Measurements from ENCODE around the gene FAM3D.

FAM3D gene

GRCh38 chr3:58657571-58658141, 8.9 kb downstream of the FAM3D start:
- in situ Hi-C loops (cut with MboI; ENCODE audit: low sequenced_read_pairs) = no loop called here

- in situ Hi-C loops (cut with MboI; ENCODE audit: low sequenced_read_pairs) = no loop called here
Measured at GRCh38 chr3:58657036-58657520, 9.5 kb downstream of the FAM3D start.

DNA sequence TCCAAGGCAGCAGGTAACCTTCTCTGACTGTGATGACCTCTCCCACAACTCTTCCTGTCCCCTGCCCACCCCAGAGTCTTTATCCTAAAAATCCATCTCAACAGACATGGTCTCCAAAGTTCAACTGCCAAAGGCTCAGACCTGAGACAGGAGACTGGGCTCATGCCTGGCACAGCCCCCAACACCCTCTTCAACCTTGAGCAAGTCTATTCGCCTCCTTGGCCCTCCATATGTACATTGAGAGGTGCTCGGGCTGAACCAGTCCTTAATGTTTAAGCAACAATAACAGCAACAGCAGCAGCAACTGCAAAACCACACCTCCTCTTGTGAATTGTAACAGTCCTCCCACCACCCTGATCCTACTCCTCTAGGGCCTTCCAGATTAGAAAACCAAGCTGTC, 9.9 kb downstream of the FAM3D start:
- in situ Hi-C loops (cut with MboI; ENCODE audit: low sequenced_read_pairs) = no loop called here

GRCh38 chr3:58654466-58654865, 12.1 kb downstream of the FAM3D start:
- in situ Hi-C loops (cut with MboI; ENCODE audit: low sequenced_read_pairs) = no loop called here

GRCh38 chr3:58652624-58653023, 13.9 kb downstream of the FAM3D start:
- in situ Hi-C loops (cut with MboI; ENCODE audit: low sequenced_read_pairs) = no loop called here

GRCh38 chr3:58651276-58651675, 15.3 kb downstream of the FAM3D start:
- in situ Hi-C loops (cut with MboI; ENCODE audit: low sequenced_read_pairs) = no loop called here

- in situ Hi-C loops (cut with MboI; ENCODE audit: low sequenced_read_pairs) = no loop called here
Measured at GRCh38 chr3:58647381-58648141, 19.0 kb downstream of the FAM3D start.

DNA sequence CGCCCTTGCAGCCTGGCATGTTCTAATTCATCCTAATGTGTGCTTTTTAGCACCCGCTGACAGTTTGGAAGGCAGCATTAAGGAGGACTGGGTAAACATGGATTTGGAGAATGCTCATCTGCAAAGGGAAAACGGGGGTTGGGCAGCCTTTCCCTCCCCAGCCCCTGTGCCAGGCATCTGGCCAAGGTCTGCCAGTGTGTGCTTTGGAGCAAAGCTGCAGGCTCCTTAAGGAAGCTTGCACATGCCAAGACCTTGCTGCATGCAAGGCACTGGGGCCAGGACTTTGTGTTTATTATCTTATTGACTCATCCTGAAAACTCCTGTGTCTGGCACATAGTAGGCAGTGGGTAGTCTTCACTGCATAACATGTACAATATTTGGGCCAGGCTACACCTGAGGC, 20.1 kb downstream of the FAM3D start:
- in situ Hi-C loops (cut with MboI; ENCODE audit: low sequenced_read_pairs) = no loop called here

DNA sequence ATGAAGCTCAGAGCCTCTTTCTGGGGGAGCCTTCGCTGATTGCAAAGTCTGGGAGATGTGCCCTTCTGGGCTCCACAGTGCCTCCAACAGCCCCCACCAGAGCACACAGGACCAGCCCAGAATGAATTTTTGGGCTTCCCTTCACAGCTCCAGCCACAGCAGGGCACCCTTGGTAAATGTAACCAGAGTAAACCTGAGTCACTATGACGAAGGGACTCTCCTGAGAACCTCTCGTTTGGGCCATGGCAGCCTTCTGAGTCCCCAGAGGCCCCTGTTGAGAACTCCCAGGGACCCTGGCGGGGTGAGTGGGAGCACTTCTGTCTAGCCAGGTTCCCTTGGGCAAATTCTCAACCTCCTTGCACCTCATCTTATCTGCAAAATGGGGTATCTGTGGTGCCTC, 20.8 kb downstream of the FAM3D start:
- in situ Hi-C loops (cut with MboI; ENCODE audit: low sequenced_read_pairs) = no loop called here

DNA sequence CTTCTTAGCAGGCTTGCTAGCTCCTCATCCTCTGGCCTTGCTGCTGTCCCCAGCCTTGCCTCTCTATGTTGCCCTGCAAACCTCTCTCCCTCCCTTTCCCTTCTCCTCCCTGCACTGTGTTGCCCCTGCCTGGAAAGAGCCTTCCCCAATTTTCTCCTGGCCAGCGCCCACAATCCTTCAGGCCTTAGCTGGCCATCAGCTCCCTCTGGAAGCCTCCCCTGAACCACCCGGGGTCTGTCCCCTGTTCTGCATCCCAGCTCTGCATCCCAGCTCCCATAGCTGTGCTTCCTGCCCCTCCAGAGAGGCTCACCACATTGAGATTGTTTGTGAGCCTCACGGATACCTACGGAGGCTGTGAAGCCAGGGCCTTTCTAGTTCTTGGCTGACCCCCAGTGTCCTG, 23.7 kb downstream of the FAM3D start:
- in situ Hi-C loops (cut with MboI; ENCODE audit: low sequenced_read_pairs) = no loop called here

GRCh38 chr3:58640700-58641372, 25.7 kb downstream of the FAM3D start:
- in situ Hi-C loops (cut with MboI; ENCODE audit: low sequenced_read_pairs) = no loop called here

DNA sequence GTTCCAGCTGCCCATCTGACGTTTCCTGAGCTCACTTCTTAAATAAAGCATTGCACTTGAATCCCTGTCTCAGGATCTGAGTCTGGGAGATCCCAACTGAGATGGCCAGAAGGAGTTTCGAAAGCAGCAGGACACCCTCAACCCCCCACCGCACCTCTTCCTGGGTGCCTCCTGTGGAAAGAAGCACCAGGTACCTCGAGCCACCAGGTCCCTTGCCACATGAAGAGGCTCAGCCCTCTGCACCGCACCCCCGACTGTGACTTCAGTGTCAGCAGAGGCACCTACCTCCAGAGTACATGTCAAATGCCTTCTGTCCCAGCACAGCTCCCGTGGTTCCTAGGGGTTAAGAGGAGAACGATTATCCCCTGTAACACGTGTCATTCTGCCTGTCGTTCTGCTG, 26.7 kb downstream of the FAM3D start:
- in situ Hi-C loops (cut with MboI; ENCODE audit: low sequenced_read_pairs) = no loop called here

DNA sequence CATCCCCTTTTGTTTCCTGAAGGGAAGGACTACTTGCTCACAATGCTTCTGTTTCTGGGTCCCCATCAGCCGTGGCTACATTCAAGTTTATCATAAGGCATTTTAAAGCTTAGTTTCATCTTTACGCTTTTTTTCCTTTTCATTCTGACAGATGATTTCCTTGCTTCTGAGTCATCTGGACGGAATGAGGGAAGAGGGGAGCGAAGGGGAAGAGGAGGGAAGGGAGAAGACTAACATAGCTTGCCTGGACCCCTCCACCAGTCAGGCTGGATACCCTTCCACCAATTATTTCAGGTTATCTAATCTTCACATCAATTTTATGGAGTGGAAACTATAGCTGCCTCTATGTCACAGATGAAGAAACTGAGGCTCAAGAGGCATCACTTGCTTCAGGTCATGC, 27.6 kb downstream of the FAM3D start:
- in situ Hi-C loops (cut with MboI; ENCODE audit: low sequenced_read_pairs) = no loop called here

DNA sequence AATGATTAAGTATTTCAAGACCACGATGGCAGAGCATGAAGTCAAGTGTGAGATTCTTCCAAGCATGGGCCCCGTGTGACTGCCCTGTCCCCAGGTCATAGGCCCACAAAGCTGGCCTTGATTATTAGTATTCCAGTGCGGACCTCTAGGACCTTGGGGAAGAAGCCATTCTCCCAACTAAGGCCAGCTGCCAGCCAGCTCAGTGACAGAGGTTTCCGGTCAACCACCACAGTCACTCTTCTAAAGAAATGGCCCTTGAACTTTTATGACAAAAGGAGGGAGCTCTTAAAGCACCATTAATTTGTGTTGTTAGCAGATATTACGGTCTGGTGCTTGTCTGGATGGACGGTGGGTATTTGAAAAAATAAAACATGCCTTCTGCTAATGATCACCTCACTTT, 28.0 kb downstream of the FAM3D start:
- in situ Hi-C loops (cut with MboI; ENCODE audit: low sequenced_read_pairs) = no loop called here

DNA sequence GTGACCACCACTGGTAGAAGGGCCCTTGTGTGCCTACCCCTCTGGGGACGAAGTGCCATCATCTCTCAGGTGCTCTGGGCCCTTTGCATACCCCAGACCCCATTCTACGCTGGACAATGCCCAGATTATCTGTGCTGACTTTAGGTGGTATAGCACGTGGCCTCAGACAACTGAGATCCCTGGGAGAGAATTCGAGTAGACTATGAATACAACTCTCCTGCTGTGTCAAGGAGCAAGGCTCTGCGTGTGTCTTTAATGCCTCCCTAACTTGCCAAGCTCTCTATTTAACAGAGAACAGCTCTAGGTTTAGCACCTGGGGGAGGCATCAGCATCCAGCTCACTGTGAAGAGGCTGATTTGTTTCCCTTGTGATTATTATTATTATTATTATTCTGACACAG, 29.1 kb downstream of the FAM3D start:
- in situ Hi-C loops (cut with MboI; ENCODE audit: low sequenced_read_pairs) = no loop called here

DNA sequence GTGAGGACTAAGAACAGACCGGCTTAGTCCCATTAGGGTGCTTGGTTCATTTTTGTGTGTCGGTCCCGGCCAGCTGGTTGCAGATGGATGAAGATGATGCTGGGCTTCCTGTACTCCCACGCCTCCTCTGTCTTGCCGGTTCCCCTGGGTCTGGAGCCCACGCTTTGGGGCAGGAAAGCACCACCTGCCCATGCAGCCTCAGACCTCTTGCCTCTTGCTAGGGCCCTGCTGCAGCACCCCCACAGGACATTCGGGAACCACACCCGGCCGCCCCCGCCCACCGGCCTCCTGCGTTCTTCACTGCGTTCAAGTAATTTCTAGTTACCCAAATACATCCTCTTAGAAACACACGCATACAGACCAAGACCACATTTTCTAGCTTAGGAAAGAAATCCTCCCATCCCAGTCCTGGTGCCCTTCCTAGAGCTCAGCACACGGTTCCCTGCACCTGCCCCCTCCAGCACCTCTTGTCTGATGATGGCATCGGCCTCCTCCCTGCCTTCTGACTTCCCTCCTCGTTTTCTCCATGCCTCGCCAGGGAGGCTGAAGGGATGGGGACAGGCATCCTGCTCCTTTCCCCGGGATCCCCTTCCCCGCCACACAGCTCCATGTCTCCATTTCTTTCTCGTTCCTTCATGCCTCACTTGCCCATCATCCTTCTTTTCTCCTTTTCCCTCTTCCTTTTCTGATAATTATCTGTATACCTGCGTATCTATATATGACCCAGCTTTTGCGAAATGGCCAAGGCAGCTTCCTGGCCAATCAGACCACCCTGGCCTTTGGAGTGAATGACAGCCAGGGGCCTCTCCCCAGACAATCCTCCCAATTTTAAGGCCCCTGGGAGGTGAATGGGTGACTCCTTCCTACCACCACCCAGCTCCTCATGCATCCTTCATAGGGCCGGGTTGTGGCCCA, 30.9 kb downstream of the FAM3D start:
- in situ Hi-C loops (cut with MboI; ENCODE audit: low sequenced_read_pairs) = no loop called here

DNA sequence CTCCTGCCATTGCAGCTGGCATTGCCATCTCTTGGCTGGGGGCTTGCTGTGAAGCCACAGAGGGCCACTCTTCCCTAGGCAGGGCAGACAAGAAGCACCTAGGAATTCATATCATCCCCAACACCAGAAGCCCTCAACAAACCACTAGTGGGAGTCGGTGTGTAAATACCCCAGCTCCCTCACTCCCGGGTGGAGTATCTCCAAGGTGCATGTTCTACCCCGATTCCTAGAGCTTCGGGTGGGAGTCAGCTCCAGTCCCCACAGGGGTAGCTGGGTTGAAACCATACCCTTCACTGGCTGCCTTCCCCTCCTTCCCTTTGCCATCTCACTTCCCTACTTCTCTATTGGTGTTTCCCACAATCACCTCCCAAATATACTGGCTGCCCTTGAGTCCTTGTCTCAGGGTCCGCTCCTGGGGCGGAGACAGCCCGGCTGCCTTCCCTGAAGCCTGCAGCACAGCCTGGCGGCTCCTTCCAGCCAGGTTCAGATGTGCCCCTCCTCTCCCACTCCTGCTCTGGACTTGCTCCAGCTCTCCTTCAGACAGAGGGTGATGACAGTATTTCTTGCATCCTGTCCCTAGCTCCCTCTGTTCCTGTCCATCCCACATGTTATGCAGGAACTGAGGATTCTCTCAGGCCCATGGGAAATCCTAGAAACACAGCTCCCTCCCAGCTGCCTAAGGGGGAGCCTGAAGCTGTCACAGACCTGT, 33.3 kb downstream of the FAM3D start:
- in situ Hi-C loops (cut with MboI; ENCODE audit: low sequenced_read_pairs) = no loop called here

DNA sequence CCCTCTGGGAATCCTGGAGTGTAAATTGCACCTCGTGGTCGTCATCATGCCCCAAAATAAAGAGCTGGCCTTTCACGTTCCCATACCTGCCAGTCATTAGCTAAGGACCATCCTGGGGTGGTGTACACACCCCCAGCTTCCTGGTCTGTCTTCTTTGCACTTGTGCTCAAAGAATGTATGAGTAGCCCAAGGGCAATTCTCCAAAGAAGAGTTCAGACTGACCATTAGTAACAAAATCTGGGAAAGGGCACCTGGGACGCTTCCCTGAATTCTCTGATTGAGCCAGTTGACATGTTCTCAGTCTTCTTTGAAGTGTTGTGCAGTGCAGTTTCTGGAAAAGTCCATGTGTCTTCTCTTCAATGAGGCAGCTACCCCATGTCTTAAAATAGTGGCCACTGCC, 34.8 kb downstream of the FAM3D start:
- in situ Hi-C loops (cut with MboI; ENCODE audit: low sequenced_read_pairs) = no loop called here

DNA sequence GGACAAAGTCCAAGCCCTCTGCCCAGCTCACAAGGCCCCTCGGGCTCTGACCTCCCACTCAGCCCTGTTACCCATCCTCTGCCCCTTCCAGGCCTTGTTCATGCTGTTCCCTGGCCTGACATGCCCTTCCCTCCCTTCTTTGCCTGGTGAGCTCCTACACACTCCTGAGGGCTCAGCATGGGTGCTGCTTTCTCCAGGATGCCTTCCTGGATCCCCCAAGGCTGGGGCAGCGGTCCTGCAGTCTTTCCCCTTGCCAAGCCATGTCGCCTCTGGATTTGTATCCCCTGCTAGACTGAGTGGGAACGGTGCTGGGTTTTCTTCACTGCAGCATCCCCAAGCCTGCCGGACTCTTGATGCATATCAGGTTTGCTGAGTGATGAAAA, 35.9 kb downstream of the FAM3D start:
- in situ Hi-C loops (cut with MboI; ENCODE audit: low sequenced_read_pairs) = no loop called here

DNA sequence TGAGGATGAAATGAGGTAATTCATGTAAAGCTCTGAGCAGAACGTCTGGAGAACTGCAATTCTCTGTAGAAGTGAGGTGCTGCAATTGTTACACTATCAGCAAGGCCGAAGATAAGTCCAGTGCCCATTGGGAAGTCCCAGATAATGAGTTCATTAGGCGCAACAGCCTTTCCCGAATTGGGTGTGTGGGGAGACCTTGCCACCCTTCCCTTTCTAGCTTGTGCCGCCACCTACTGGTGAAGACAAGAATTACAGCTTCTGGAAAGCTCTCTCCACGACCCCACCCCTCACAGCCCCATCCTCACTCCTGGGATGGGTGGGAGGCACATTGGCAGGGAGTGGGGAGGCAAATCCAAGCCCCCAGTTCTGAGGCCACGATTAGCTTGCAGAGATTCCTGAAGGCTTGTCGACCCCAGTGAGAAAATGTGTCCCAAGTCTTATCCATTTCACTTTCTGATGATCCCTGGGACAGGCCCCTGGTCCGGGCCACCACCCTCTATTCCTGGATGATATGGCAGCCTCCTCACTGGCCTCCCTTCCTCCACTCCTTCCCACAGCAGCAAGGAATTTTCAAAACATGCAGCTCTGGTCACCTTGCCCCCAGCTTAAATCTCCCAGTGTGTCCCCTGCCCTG, 36.4 kb downstream of the FAM3D start:
- in situ Hi-C loops (cut with MboI; ENCODE audit: low sequenced_read_pairs) = no loop called here
